PC-9 (cell line): ENCODE results near the gene ADISSP. TPM values are rescaled to one million over a fixed set of nuclear protein-coding genes. Genes with fewer than 3 reads are reported as not detected.

Source experiments
- BruUV-seq: library from RNA; stranded (reverse); fragments of 400-500 nt; replicated peaks from 2 replicates; lab custom pipeline; 2021; lab: Mats Ljungman, UMichigan
- CTCF ChIA-PET: fragments of 300-600 bp; sonication (Branson Sonifier 250); formaldehyde crosslinking; loops from one replicate; lab custom pipeline; 2022; ENCODE audit warnings: antibody characterized with exemption; lab: Charles Lee
- POLR2A ChIA-PET: fragments of 300-600 bp; sonication (Branson Sonifier 250); formaldehyde crosslinking; loops from one replicate; lab custom pipeline; 2022; ENCODE audit warnings: antibody characterized with exemption; ENCODE audit not compliant: unreplicated experiment; lab: Charles Lee
- DNase-seq, 2 experiments: peaks; one replicate each; pipeline versions ENCODE4 v3.0.0 to v3.0.0-alpha.2; 2015 to 2022; ENCODE audit warnings: mixed read lengths in 1 of 2
- H2AFZ ChIP-seq: fragments of 200-600 bp; sonication (generic); 2 replicates; pipeline ENCODE4 v1.8.1; 2017; ENCODE audit warnings: antibody characterized with exemption
- H3F3A ChIP-seq: fragments of 200-600 bp; sonication (generic); 2 replicates; pipeline ENCODE4 v1.8.1; 2017; ENCODE audit warnings: antibody characterized with exemption, mild to moderate bottlenecking, low read depth; ENCODE audit not compliant: insufficient read depth
- H3K27ac ChIP-seq: fragments of 200-600 bp; sonication (generic); 2 replicates; pipeline ENCODE4 v1.6.1; 2016; ENCODE audit warnings: mixed run types
- H3K27me3 ChIP-seq: fragments of 200-600 bp; sonication (generic); 2 replicates; pipeline ENCODE4 v1.6.1; 2016; ENCODE audit warnings: low read depth, mixed run types; ENCODE audit not compliant: insufficient read depth
- H3K36me3 ChIP-seq: fragments of 200-600 bp; sonication (generic); 2 replicates; pipeline ENCODE4 v1.6.1; 2016; ENCODE audit warnings: low read depth, mixed run types
- H3K4me1 ChIP-seq: fragments of 200-600 bp; sonication (generic); replicated peaks from 2 replicates; pipeline ENCODE4 v1.6.1; 2016; ENCODE audit warnings: mixed run types; ENCODE audit not compliant: insufficient read depth
- H3K4me2 ChIP-seq: fragments of 200-600 bp; sonication (generic); 2 replicates; pipeline ENCODE4 v1.6.1; 2017; ENCODE audit warnings: mixed run types
- H3K4me3 ChIP-seq: fragments of 200-600 bp; sonication (generic); 2 replicates; pipeline ENCODE4 v1.6.1; 2016; ENCODE audit warnings: mixed run types
- H3K79me2 ChIP-seq: fragments of 200-600 bp; sonication (generic); 2 replicates; pipeline ENCODE4 v1.6.1; 2017; ENCODE audit warnings: low read depth, mixed run types
- H3K9me2 ChIP-seq: fragments of 200-600 bp; sonication (generic); 2 replicates; pipeline ENCODE4 v1.8.1; 2017; ENCODE audit warnings: mild to moderate bottlenecking; ENCODE audit not compliant: insufficient read depth
- H3K9me3 ChIP-seq: fragments of 200-600 bp; sonication (generic); 2 replicates; pipeline ENCODE4 v1.8.1; 2016; ENCODE audit warnings: low read depth; ENCODE audit not compliant: insufficient read depth
- H4K20me1 ChIP-seq: fragments of 200-600 bp; sonication (generic); 2 replicates; pipeline ENCODE4 v1.8.1; 2017; ENCODE audit not compliant: insufficient read depth
- EZH2 ChIP-seq: fragments of 200-600 bp; sonication (generic); IDR thresholded peaks from 2 replicates; pipeline ENCODE4 v1.8.0; 2017; ENCODE audit warnings: antibody characterized with exemption, low read depth
- intact Hi-C: fragments of 100-400 bp; cut with micrococcal nuclease; formaldehyde crosslinking; loops from one replicate; pipeline ENCODE4 v1.10.0; 2022; ENCODE audit not compliant: unreplicated experiment
- total RNA-seq: library from RNA; stranded (reverse); gene quantifications from 2 replicates; pipeline ENCODE4 v1.2.3, GENCODE V29; 2021
- TF ChIP-seq, protein P1 (sequence below): fragments of 200-600 bp; sonication (generic); conservative IDR thresholded peaks from 2 replicates; pipeline ENCODE4 v1.6.1; 2017; ENCODE audit warnings: mixed run types, antibody characterized with exemption, mild to moderate bottlenecking, moderate library complexity

The ADISSP gene
- total RNA-seq, 1 experiment from 2014 or later, result 86.9 TPM

DNA sequence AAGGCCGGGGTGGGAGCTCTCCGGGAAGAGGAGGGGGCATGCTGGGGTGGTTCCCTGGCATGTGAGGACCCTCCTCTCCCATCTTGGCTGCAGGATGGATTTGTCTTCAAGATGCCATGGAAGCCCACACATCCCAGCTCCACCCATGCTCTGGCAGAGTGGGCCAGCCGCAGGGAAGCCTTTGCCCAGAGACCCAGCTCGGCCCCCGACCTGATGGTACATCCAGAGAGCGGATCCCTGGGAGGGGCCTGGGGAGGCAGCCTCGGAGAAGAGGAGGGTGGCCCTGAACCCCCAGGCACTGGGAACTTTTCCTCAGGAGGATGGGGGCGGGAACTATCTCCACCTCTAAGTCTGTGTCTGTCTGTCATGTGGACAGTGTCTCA lies 33.3 kb upstream of the ADISSP start:
- BruUV-seq, result no TSS peak
- Histone ChIP-seq H3K27ac (no peak overlapping the region), H3K4me3 (no peak overlapping the region), H3K36me3 (no peaks in the 10 kb centered on the region), H3F3A (peaks cover 6% of the 10 kb centered on the region), H4K20me1 (no peaks in the 10 kb centered on the region), H3K4me1 (peaks cover 25% of the 10 kb centered on the region), H3K4me2 (no peak overlapping the region), H3K79me2 (peaks cover 14% of the 10 kb centered on the region), H3K9me2 (no peaks in the 10 kb centered on the region), H3K9me3 (no peaks in the 10 kb centered on the region), H3K27me3 (no peaks in the 10 kb centered on the region), H2AFZ (no peak overlapping the region)
- intact Hi-C loops, result no loop called here
- TF ChIP-seq, protein P1, sequence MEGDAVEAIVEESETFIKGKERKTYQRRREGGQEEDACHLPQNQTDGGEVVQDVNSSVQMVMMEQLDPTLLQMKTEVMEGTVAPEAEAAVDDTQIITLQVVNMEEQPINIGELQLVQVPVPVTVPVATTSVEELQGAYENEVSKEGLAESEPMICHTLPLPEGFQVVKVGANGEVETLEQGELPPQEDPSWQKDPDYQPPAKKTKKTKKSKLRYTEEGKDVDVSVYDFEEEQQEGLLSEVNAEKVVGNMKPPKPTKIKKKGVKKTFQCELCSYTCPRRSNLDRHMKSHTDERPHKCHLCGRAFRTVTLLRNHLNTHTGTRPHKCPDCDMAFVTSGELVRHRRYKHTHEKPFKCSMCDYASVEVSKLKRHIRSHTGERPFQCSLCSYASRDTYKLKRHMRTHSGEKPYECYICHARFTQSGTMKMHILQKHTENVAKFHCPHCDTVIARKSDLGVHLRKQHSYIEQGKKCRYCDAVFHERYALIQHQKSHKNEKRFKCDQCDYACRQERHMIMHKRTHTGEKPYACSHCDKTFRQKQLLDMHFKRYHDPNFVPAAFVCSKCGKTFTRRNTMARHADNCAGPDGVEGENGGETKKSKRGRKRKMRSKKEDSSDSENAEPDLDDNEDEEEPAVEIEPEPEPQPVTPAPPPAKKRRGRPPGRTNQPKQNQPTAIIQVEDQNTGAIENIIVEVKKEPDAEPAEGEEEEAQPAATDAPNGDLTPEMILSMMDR, result no peak
- TF ChIP-seq EZH2, result no peak
- DNase-seq, result no peak
- CTCF ChIA-PET, result no interaction called here
- POLR2A ChIA-PET, result no interaction called here

DNA sequence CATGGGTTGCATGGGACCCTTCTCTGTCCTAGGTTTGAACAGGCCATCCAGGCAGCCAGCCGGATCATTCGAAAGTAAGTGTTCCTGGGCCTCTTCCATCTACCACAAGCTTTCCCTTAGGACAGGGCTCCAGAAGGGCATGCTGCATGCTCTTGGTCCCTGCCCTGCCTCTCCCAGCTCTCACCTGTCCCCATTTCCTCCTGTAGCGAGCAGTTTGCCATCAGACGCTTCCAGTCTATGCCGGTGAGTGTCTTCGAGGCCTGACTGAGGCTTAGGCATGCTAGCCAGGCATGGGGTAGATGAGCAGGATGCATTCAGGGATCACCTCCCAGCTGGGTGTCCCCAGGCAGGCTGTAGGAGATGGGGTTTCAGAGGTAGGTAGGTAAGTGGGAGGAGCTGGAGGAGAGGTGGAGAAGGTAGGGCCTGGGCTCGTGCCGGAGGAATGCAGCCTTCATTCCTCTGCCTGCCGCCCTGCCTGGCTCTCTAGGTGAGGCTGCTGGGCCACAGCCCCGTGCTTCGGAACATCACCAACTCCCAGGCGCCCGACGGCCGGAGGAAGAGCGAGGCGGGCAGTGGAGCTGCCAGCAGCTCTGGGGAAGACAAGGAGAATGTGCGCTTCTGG lies 32.8 kb upstream of the ADISSP start:
- Histone ChIP-seq H3K9me2 (no peaks in the 10 kb centered on the region), H3K79me2 (peaks cover 16% of the 10 kb centered on the region), H3K4me2 (no peak overlapping the region), H3K4me1 (peaks cover 20% of the 10 kb centered on the region), H3K27ac (no peak overlapping the region), H3K36me3 (no peaks in the 10 kb centered on the region), H3K27me3 (no peaks in the 10 kb centered on the region), H3K9me3 (no peaks in the 10 kb centered on the region), H3K4me3 (no peak overlapping the region), H4K20me1 (no peaks in the 10 kb centered on the region), H2AFZ (no peak overlapping the region), H3F3A (0 out of 2 replicates have a peak, but pooled peaks cover 2% of the 10 kb centered on the region)
- TF ChIP-seq EZH2, result no peak
- TF ChIP-seq, protein P1, result no peak
- ChIA-PET CTCF (no interaction called here), POLR2A (no interaction called here)
- BruUV-seq, result no TSS peak
- DNase-seq, result no peak
- intact Hi-C loops, result no loop called here

DNA sequence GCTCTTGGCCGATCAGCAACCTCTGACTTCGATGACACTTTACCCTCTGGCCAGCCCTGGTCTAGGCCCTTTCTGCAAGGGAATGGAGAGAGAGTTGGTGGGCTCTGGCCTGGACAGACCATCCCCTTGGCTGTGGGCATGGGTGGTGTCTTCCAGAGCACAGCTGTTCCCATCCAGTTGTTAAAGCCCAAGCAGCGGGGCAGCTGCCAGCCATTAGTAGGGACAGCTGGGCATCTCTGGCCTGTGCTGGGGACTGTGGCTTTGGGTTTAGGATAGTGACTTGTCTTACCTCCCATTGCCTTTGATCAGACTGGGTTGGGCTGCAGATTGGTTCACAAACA lies 31.3 kb upstream of the ADISSP start:
- POLR2A ChIA-PET, result no interaction called here
- peaks cover 17% of the 10 kb centered on the region for H3K79me2 ChIP-seq
- no peaks in the 10 kb centered on the region for H3K36me3 ChIP-seq
- no peaks in the 10 kb centered on the region for H3F3A ChIP-seq
- H3K4me2 ChIP-seq, result no peak overlapping the region
- no peaks in the 10 kb centered on the region for H4K20me1 ChIP-seq
- DNase-seq, result no peak
- H3K27ac ChIP-seq, result no peak overlapping the region
- CTCF ChIA-PET, result no interaction called here
- no TSS peak for BruUV-seq
- no peaks in the 10 kb centered on the region for H3K27me3 ChIP-seq
- intact Hi-C loops, result no loop called here
- no peak overlapping the region for H2AFZ ChIP-seq
- no peaks in the 10 kb centered on the region for H3K9me3 ChIP-seq
- H3K9me2 ChIP-seq, result no peaks in the 10 kb centered on the region
- H3K4me1 ChIP-seq, result peaks cover 15% of the 10 kb centered on the region
- H3K4me3 ChIP-seq, result no peak overlapping the region
- TF ChIP-seq, protein P1, result no peak
- TF ChIP-seq EZH2, result no peak
